ENCODE results near the gene FOXP1.

- TF ChIP-seq, protein P1, sequence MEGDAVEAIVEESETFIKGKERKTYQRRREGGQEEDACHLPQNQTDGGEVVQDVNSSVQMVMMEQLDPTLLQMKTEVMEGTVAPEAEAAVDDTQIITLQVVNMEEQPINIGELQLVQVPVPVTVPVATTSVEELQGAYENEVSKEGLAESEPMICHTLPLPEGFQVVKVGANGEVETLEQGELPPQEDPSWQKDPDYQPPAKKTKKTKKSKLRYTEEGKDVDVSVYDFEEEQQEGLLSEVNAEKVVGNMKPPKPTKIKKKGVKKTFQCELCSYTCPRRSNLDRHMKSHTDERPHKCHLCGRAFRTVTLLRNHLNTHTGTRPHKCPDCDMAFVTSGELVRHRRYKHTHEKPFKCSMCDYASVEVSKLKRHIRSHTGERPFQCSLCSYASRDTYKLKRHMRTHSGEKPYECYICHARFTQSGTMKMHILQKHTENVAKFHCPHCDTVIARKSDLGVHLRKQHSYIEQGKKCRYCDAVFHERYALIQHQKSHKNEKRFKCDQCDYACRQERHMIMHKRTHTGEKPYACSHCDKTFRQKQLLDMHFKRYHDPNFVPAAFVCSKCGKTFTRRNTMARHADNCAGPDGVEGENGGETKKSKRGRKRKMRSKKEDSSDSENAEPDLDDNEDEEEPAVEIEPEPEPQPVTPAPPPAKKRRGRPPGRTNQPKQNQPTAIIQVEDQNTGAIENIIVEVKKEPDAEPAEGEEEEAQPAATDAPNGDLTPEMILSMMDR (conservative IDR thresholded peaks at IDR 0.05 in 1 of 2, IDR thresholded peaks at IDR 0.05 in 1 of 2; ENCODE audit: low read depth in 1 of 2, low read length in 2 of 2), result no peak
- no peak for TF ChIP-seq EZH2 (IDR thresholded peaks at IDR 0.05; ENCODE audit: low read length, missing control alignments)
Measured at GRCh38 chr3:71030748-71031147, 552.8 kb downstream of the FOXP1 start.

Data from fibroblast of lung (primary cell).